ENCODE data around the gene ZNF718. TPM values are rescaled to one million over a fixed set of nuclear protein-coding genes. Genes with fewer than 3 reads are reported as not detected.
"Not testable (repeated sequence)": the region's sequence is repeated elsewhere in the genome, so short reads cannot be mapped to it uniquely, and the experiment has no call there.

ZNF718 gene
- total and polyA plus RNA-seq, 8 donors = 0.58 to 18.2 (median 2.1) TPM

DNA sequence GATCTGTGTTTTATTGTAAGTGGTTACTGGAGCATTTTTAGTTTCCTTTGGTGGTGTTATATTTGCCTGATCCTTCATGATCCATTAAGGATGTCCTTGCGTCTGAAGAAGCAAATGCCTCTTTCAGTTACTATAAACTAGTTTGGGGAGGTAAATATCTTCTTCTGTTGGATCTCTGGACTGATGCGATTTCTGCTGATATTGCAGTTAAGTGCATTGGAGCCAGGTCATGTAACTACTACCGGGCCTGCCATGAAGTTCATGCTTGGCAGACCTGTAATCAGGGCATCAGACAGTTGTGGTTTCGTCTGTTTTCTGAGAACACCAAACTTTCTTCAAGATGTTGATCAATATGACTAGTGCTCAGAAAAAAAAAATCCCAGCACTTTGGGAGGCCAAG lies 22.9 kb downstream of the ZNF718 start:
- no peak for DNase-seq
- WGBS, 5 donors = 95 to 100% (median 99%) methylated on average over 4 of the region's 4 CpGs
- TF ChIP-seq, protein P1, sequence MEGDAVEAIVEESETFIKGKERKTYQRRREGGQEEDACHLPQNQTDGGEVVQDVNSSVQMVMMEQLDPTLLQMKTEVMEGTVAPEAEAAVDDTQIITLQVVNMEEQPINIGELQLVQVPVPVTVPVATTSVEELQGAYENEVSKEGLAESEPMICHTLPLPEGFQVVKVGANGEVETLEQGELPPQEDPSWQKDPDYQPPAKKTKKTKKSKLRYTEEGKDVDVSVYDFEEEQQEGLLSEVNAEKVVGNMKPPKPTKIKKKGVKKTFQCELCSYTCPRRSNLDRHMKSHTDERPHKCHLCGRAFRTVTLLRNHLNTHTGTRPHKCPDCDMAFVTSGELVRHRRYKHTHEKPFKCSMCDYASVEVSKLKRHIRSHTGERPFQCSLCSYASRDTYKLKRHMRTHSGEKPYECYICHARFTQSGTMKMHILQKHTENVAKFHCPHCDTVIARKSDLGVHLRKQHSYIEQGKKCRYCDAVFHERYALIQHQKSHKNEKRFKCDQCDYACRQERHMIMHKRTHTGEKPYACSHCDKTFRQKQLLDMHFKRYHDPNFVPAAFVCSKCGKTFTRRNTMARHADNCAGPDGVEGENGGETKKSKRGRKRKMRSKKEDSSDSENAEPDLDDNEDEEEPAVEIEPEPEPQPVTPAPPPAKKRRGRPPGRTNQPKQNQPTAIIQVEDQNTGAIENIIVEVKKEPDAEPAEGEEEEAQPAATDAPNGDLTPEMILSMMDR (IDR thresholded peaks at IDR 0.05) = no peak
- TF ChIP-seq POLR2AphosphoS5 (IDR thresholded peaks at IDR 0.05) (no peak), EP300 (IDR thresholded peaks at IDR 0.05) (no peak), POLR2A (IDR thresholded peaks at IDR 0.05) (no peak)
- Histone ChIP-seq H3K4me3 (no peak overlapping the region), H3K27me3 (no peaks in the 10 kb centered on the region), H3K9me3 (peaks cover 16 to 98% (median 82%) of the 10 kb centered on the region in 4 donors), H3K4me1 (no peaks in the 10 kb centered on the region), H3K36me3 (peaks cover 3 to 65% (median 47%) of the 10 kb centered on the region in 4 donors), H3K27ac (no peak overlapping the region)
- intact Hi-C loops (cut with DNase I; ENCODE audit: low total_unique reads) = no loop called here

DNA sequence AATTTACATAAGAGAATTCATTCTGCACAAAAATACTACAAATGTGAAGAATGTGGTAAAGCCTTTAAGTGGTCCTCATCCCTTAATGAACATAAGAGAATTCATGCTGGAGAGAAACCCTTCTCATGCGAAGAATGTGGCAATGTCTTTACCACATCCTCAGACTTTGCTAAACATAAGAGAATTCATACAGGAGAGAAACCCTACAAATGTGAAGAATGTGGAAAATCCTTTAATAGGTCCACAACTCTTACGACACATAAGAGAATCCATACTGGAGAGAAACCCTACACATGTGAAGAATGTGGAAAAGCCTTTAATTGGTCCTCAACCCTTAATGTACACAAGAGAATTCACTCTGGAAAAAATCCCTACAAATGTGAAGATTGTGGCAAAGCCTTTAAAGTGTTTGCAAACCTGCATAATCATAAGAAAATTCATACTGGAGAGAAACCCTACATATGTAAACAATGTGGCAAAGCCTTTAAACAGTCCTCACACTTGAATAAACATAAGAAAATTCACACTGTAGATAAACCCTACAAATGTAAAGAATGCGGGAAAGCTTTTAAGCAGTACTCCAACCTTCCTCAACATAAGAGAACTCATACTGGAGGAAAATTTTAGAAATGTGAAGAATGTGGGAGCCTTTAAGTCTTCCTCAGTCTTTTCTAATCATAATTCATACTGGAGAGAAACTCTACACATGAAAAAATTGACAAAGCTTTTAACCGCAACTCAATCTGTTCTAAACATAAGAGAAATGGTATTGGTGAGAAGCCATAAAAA lies 37.4 kb downstream of the ZNF718 start:
- no peak for DNase-seq
- TF ChIP-seq EP300 (IDR thresholded peaks at IDR 0.05) = no peak
- no peak for TF ChIP-seq POLR2AphosphoS5 (IDR thresholded peaks at IDR 0.05)
- TF ChIP-seq, protein P1 (IDR thresholded peaks at IDR 0.05) = no peak
- TF ChIP-seq POLR2A (IDR thresholded peaks at IDR 0.05) = no peak
- no peaks in the 10 kb centered on the region for H3K4me1 ChIP-seq
- H3K36me3 ChIP-seq = peaks cover 19 to 50% (median 28%) of the 10 kb centered on the region in 4 donors
- 95 to 99% (median 97%) methylated on average over 4 of the region's 4 CpGs for WGBS, 5 donors
- no peak overlapping the region for H3K27ac ChIP-seq
- intact Hi-C loops (cut with DNase I; ENCODE audit: low total_unique reads) = no loop called here
- H3K27me3 ChIP-seq = no peaks in the 10 kb centered on the region
- peaks cover 53 to 100% (median 92%) of the 10 kb centered on the region in 4 donors for H3K9me3 ChIP-seq
- no peak overlapping the region for H3K4me3 ChIP-seq

DNA sequence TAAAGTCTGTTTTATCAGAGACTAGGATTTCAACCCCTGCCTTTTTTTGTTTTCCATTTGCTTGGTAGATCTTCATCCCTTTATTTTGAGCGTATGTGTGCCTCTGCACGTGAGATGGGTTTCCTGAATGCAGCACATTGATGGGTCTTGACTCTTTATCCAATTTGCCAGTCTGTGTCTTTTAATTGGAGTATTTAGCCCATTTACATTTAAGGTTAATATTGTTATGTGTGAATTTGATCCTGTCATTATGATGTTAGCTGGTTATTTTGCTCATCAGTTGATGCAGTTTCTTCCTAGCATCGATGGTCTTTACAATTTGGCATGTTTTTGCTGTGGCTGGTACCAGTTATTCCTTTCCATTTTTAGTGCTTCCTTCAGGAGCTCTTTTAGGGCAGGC lies 45.3 kb downstream of the ZNF718 start:
- peaks cover 0 to 22% (median 9%) of the 10 kb centered on the region in 4 donors for H3K36me3 ChIP-seq
- H3K27ac ChIP-seq; intact Hi-C loops (cut with DNase I; ENCODE audit: low total_unique reads); H3K4me1 ChIP-seq; DNase-seq; H3K4me3 ChIP-seq; H3K27me3 ChIP-seq: not testable (repeated sequence)
- peaks cover 46 to 96% (median 82%) of the 10 kb centered on the region in 4 donors for H3K9me3 ChIP-seq
- 88 to 100% (median 97%) methylated on average over 3 of the region's 3 CpGs for WGBS, 5 donors

DNA sequence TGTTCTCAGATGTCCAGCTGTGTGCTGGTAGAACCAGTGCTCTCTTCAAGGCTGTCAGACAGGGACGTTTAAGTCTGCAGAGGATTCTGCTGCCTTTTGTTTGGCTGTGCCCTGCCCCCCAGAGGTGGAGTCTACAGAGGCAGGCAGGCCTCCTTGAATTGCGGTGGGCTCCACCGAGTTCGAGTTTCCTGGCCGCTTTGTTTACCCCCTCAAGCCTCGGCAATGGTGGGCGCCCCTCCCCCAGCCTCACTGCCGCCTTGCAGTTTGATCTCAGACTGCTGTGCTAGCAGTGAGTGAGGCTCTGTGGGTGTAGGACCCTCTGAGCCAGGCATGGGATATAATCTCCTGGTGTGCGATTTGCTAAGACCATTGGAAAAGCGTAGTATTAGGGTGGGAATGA lies 47.0 kb downstream of the ZNF718 start:
- H3K27me3 ChIP-seq; H3K4me3 ChIP-seq; H3K27ac ChIP-seq; H3K4me1 ChIP-seq; intact Hi-C loops (cut with DNase I; ENCODE audit: low total_unique reads); DNase-seq: not testable (repeated sequence)
- Histone ChIP-seq H3K9me3 (peaks cover 46 to 96% (median 84%) of the 10 kb centered on the region in 4 donors), H3K36me3 (peaks cover 0 to 19% (median 8%) of the 10 kb centered on the region in 4 donors)
- 92 to 99% (median 98%) methylated on average over 10 of the region's 10 CpGs for WGBS, 5 donors

DNA sequence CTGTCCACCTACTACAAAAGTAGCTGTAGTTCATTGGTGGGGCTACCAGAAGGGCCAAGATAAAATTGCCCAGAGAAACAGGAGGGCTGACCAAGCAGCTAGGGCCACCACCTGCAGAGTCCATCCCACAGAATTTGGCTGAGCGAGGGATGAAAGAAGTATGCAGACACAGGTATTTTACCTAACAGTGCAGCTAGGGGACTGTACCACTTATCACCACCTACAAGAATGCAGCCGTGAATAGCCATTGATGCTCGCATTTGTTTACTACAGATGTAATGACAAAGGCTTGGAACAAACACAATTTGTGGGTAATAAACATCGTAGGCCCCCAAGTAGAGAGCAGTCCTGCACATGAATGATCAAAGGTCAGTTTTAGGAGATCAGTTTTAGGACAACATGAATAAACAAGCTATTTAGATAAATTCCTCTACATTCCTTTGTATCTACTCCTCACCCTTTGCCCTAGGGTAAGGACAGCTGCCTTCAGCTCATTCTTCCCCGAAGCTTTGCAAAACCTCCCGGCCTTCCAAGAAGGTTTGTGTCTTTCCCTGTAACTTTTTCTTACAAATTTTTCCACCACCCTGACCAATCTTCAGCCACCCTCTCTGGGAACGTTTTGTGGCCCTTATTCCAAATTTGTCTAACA lies 49.5 kb downstream of the ZNF718 start:
- H3K36me3 ChIP-seq = peaks cover 0 to 19% (median 8%) of the 10 kb centered on the region in 4 donors
- H3K27ac ChIP-seq = no peak overlapping the region
- peaks cover 51 to 100% (median 89%) of the 10 kb centered on the region in 4 donors for H3K9me3 ChIP-seq
- intact Hi-C loops (cut with DNase I; ENCODE audit: low total_unique reads) = no loop called here
- no peak for TF ChIP-seq EP300 (IDR thresholded peaks at IDR 0.05)
- no peak for TF ChIP-seq POLR2A (IDR thresholded peaks at IDR 0.05)
- TF ChIP-seq, protein P1 (IDR thresholded peaks at IDR 0.05) = no peak
- no peak for TF ChIP-seq POLR2AphosphoS5 (IDR thresholded peaks at IDR 0.05)
- H3K4me3 ChIP-seq = no peak overlapping the region
- WGBS, 5 donors = 65 to 81% (median 78%) methylated on average over 7 of the region's 7 CpGs
- no peak for DNase-seq
- H3K27me3 ChIP-seq = no peaks in the 10 kb centered on the region
- no peaks in the 10 kb centered on the region for H3K4me1 ChIP-seq
